ENCODE results near the gene FOXC2.

Gene FOXC2

GRCh38 chr16:86595983-86596605 is 29.5 kb downstream of the FOXC2 start:
- H3K4me3 ChIP-seq (ENCODE audit: low read depth, low read length) = no peak overlapping the region
- no peak for DNase-seq (ENCODE audit: low read depth, low spot score)
- TF ChIP-seq, protein P1, sequence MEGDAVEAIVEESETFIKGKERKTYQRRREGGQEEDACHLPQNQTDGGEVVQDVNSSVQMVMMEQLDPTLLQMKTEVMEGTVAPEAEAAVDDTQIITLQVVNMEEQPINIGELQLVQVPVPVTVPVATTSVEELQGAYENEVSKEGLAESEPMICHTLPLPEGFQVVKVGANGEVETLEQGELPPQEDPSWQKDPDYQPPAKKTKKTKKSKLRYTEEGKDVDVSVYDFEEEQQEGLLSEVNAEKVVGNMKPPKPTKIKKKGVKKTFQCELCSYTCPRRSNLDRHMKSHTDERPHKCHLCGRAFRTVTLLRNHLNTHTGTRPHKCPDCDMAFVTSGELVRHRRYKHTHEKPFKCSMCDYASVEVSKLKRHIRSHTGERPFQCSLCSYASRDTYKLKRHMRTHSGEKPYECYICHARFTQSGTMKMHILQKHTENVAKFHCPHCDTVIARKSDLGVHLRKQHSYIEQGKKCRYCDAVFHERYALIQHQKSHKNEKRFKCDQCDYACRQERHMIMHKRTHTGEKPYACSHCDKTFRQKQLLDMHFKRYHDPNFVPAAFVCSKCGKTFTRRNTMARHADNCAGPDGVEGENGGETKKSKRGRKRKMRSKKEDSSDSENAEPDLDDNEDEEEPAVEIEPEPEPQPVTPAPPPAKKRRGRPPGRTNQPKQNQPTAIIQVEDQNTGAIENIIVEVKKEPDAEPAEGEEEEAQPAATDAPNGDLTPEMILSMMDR (IDR thresholded peaks at IDR 0.05; ENCODE audit: insufficient read depth, low read length, missing control alignments) = no peak
- ChIA-PET POLR2A (interaction anchor here (0.9 kb wide), 1 partner anchor 10 kb away, joined by 3 read pairs; no protein-coding TSS in a partner anchor), CTCF (interaction anchor here (1.4 to 1.6 kb wide), 3 partner anchors 12 to 467 kb away, joined by 4 to 6 read pairs (median 4); no protein-coding TSS in a partner anchor)

GRCh38 chr16:86597126-86597879 is 30.7 kb downstream of the FOXC2 start:
- POLR2A ChIA-PET = no interaction called here
- DNase-seq (ENCODE audit: low read depth, low spot score) = no peak
- H3K4me3 ChIP-seq (ENCODE audit: low read depth, low read length) = no peak overlapping the region
- CTCF ChIA-PET = no interaction called here
- TF ChIP-seq, protein P1 (IDR thresholded peaks at IDR 0.05; ENCODE audit: insufficient read depth, low read length, missing control alignments) = no peak

DNA sequence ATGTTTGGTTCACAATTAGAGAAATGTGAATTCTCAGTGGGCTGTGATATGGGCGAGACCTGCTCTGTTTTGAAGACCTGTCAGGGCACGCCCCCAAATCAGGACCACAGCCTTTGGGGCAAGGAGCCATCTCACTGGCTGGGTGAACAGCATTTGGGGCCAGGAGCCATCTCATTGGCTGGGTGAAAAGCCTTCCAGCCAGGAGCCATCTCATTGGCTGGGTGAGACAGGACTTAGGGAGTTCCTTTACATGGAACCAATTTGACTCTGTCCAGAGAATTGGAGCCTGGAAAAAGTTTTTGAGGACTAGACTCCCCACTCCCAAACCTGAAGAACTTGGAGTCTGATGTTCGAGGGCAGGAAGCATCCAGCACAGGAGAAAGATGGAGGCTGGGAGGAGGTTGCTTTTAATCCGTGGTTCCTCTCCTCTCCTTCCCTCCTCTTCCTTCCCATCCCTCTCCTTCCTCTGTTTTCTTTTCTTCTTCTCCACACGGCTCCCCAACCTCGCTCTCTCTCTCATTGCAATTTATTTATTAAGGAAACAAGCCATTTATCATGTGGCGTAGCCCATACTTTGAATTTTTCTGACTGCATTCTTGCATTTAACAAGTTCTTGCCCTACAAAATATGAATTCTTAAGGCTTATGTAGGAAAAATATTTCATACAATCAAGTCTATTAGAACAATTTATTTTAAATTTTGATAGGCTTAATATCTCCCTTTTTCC is 31.4 kb downstream of the FOXC2 start:
- POLR2A ChIA-PET = interaction anchor here (1.0 kb wide), 1 partner anchor 13 kb away, joined by 3 read pairs; no protein-coding TSS in a partner anchor
- H3K4me3 ChIP-seq (ENCODE audit: low read depth, low read length) = no peak overlapping the region
- TF ChIP-seq, protein P1 (IDR thresholded peaks at IDR 0.05; ENCODE audit: insufficient read depth, low read length, missing control alignments) = no peak
- DNase-seq (ENCODE audit: low read depth, low spot score) = no peak
- CTCF ChIA-PET = no interaction called here

DNA sequence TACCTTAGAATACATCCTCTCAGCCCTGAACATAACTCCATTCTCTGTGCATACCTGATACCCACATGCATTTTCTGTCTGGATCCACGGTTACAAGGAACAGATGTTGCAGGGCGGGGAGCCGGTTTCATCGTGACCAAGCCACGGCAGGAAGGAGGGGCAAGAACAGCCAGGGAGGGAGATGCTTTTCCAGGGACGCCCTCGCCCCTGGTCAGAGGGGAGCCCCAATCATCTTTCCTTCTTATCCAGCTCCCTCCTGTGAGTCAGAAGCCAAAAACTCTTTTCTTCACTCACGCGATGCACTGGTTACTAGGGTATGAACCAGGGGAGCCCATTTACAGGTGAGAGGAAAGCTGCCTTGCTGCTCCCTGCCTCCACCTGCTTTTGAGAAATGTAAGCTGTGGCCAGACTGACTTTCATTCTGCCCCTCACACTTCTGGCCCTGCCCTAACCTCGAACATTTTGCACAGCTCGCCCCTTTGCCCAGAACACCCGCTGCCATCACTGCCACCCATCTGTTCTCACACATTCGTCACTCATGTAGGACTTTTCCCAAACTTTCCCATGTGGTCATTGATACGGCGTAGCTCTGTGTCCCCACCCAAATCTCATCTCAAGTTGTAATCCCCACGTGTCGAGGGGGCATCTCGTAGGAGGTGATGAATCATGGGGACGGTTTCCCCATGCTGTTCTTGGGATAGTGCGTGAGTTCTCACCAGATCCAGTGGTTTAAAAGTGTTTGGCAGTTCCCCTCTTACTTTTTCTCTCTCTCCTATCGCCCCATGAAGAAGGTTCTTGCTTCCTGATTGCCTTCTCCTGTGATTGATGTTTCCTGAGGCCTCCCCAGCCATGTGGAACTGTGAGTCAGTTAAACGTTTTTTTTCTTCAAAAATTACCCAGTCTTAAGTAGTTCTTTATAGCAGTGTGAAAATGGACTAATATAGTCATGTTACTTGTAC is 32.3 kb downstream of the FOXC2 start:
- CTCF ChIA-PET = no interaction called here
- H3K4me3 ChIP-seq (ENCODE audit: low read depth, low read length) = no peak overlapping the region
- TF ChIP-seq, protein P1 (IDR thresholded peaks at IDR 0.05; ENCODE audit: insufficient read depth, low read length, missing control alignments) = no peak
- POLR2A ChIA-PET = interaction anchor here (1.0 kb wide), 1 partner anchor 14 kb away, joined by 3 read pairs; no protein-coding TSS in a partner anchor
- DNase-seq (ENCODE audit: low read depth, low spot score) = no peak

GRCh38 chr16:86601356-86601755 is 34.7 kb downstream of the FOXC2 start:
- POLR2A ChIA-PET = no interaction called here
- TF ChIP-seq, protein P1 (IDR thresholded peaks at IDR 0.05; ENCODE audit: insufficient read depth, low read length, missing control alignments) = no peak
- CTCF ChIA-PET = interaction anchor here (0.7 kb wide), 1 partner anchor 209 kb away, joined by 3 read pairs; no protein-coding TSS in a partner anchor
- no peak overlapping the region for H3K4me3 ChIP-seq (ENCODE audit: low read depth, low read length)
- DNase-seq (ENCODE audit: low read depth, low spot score) = no peak

Data from AG04449 (cell line).